Stimulated activated CD8-positive, alpha-beta memory T cell treated with anti-CD3 and anti-CD28 coated beads, Interleukin-7, amount 100 ng/mL, for 48 hours (primary cell): Measurements from ENCODE around the gene PGM3.

Experiments used
- DNase-seq, 2 donors: peaks; one replicate each; pipeline ENCODE4 v3.0.0-alpha.2; 2020; ENCODE audit warnings: low read depth in 1 of 2; ENCODE audit errors: extremely low read depth in 1 of 2

Gene PGM3

DNA sequence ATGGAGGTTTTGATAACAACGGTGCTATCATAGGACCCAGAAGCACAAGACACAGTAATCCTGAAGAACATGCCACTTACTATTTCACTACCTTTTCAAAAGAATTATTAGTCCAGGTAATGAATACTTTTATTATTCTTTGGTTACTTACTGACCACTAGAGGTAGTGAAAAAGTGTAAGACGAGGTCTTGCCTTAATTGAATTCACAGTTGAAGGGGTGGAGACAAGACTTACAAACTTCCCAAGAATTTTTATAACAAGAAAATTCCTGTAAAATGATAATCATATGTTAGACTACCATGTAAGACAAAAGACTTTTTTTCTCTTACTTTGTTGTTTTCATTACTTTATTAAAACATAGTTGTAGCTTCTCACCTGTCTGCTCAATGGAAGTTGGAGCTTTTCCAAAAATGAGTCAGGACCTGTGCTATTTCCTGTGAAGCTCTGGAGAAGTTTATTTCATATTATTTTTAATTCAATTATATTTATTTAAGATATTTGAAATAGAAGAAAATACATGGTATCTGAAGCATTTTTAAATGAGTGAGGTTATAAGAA lies 73.2 kb downstream of the PGM3 start:
- DNase-seq: no peak

DNA sequence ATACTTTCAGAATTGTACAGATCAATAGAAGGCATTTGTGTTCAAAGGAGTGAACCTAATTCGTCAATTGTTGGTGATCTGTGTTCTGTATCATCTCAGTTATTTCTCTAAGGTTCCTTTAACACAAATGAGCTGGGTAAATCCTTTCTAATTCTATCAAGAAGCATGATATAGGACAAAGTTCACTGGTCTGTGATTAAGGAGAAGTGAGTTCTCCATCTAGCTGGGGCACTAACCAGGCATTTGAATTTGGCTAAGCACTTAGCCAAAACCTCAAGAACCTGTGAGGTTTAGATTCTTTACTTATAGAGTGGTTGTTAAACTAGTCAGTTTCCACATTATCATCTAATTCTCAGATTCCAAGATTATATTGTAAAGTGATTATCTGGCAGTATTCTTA lies 75.3 kb downstream of the PGM3 start:
- no peak for DNase-seq
